Keratinocyte (primary cell): ENCODE results near the gene OSBPL1A.

Experiments
- EZH2 ChIP-seq: IDR thresholded peaks from one replicate; pipeline ENCODE4 v1.6.1; 2012; ENCODE audit warnings: inconsistent platforms, mild to moderate bottlenecking, low read length, moderate library complexity
- TF ChIP-seq, protein P1 (sequence below), 3 experiments: IDR thresholded peaks in 1 of 3; conservative IDR thresholded peaks in 1 of 3; optimal IDR thresholded peaks in 1 of 3; 2 replicates in 2 of 3; 3 replicates in 1 of 3; pipeline versions ENCODE3 to v1.5.1; 2011; ENCODE audit warnings: low read length in 3 of 3, mild to moderate bottlenecking in 3 of 3, moderate library complexity in 2 of 3, control low read depth in 1 of 3, inconsistent platforms in 1 of 3; ENCODE audit not compliant: insufficient read depth in 2 of 3; ENCODE audit errors: extremely low read depth in 1 of 3

DNA sequence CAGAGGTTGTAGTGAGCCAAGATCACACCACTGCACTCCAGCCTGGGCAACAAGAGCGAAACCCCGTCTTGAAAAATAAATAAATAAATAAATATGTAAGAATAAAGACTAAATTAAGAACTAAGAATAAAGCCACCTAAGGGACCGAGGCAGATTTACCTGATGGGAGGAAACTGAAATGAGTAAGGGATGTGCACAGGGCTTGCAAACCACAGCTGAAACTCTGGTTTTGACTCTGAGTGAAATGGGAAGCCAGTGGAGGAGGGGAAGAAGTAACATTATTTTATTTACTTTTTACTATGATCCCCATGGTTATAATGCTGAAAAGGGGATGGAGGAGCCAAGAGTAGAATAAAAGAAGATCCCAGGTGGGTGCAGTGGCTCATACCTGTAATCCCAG lies 151.5 kb downstream of the OSBPL1A start:
- TF ChIP-seq, protein P1, sequence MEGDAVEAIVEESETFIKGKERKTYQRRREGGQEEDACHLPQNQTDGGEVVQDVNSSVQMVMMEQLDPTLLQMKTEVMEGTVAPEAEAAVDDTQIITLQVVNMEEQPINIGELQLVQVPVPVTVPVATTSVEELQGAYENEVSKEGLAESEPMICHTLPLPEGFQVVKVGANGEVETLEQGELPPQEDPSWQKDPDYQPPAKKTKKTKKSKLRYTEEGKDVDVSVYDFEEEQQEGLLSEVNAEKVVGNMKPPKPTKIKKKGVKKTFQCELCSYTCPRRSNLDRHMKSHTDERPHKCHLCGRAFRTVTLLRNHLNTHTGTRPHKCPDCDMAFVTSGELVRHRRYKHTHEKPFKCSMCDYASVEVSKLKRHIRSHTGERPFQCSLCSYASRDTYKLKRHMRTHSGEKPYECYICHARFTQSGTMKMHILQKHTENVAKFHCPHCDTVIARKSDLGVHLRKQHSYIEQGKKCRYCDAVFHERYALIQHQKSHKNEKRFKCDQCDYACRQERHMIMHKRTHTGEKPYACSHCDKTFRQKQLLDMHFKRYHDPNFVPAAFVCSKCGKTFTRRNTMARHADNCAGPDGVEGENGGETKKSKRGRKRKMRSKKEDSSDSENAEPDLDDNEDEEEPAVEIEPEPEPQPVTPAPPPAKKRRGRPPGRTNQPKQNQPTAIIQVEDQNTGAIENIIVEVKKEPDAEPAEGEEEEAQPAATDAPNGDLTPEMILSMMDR (optimal IDR thresholded peaks at IDR 0.05 in 1 of 3, IDR thresholded peaks at IDR 0.05 in 1 of 3, conservative IDR thresholded peaks at IDR 0.05 in 1 of 3; ENCODE audit: extremely low read depth in 1 of 3, insufficient read depth in 2 of 3, low read length in 3 of 3), result no peak
- TF ChIP-seq EZH2, result no peak
